ENCODE data around the gene ANKRD18A.
"Not testable (repeated sequence)": the region's sequence is repeated elsewhere in the genome, so short reads cannot be mapped to it uniquely, and the experiment has no call there.

The ANKRD18A gene

GRCh38 chr9:38626006-38626405 is 5.6 kb upstream of the ANKRD18A start:
- DNase-seq (ENCODE audit: low read depth in 2 of 2): no peak

DNA sequence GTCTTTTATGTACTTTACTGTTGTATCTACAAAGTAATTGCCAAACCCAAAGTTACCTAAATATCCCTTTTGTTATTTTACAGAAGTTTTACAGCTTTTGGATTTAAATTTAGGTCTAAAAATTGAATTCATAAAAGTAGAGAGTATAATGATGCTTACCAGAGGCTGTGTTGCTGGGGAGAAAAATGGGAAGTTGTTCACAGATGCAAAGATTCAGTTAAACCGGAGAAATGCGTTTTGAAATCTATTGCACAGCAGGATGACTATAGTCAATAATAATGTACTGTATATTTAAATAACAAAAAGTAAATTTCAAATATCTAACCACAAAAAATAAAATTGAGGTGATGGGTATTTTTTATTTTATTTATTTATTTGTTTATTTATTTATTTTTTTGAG is 2.6 kb upstream of the ANKRD18A start:
- DNase-seq (ENCODE audit: low read depth in 2 of 2): no peak

DNA sequence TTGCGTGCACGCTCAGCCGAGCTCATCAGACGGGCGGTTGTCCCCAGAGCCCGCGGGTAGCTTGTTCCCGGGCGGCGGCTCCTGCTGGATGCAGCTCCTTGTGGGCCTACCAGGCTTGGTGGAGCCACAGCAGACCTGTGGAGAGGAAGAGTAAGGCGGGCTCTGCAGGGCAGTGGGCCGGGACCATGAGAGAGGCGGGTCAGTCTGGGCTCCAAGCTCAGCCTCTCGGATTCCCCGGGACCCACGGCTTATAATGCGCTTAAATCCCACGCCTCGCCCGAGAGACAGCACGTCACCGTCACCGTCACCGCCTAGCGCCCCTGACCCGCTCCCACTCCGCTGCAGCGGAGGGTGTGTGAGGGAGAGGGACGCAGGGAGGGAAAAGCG is 1.9 kb upstream of the ANKRD18A start:
- DNase-seq (ENCODE audit: low read depth in 2 of 2): no peak

GRCh38 chr9:38621434-38622287 is 1.3 kb upstream of the ANKRD18A start:
- no peak for DNase-seq (ENCODE audit: low read depth in 2 of 2)

GRCh38 chr9:38619556-38620447 is 594 bp downstream of the ANKRD18A start:
- no peak for DNase-seq (ENCODE audit: low read depth in 2 of 2)

DNA sequence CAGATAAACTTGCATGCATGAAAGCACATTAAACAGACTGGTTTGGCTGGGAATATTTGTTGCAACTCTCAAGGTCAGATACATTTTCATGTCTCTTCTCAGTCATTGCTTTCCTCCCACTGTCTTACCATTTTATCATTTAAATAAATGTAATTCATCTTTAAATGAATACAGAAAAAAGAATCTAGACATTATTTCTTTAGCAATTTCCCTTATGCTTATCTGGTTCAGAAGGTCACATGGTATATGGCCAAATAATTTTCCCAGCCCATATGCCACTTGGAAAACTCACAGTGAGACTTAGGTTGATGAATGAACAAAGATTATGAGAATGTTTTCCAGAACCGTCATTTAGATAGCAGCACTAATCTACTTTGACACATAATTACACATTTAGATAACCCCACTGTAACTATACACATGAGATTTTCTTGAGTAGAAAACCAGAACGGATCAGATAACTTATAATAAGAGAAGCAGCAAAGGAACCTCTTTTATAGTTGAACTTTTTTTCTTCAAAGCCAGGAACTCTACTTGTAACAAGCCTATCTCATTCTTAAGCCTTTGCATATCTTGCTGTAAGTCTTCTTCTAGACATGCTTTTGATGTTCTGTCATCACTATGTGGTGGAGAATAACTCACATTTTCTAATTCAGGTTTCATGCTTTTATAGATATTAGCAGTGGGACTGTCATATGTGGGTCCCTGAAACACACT is 22.2 kb downstream of the ANKRD18A start:
- DNase-seq (ENCODE audit: low read depth in 2 of 2): not testable (repeated sequence)

- not testable (repeated sequence) for DNase-seq (ENCODE audit: low read depth in 2 of 2)
Measured at GRCh38 chr9:38595117-38595516, 25.3 kb downstream of the ANKRD18A start.

GRCh38 chr9:38591346-38592063 is 28.9 kb downstream of the ANKRD18A start:
- DNase-seq (ENCODE audit: low read depth in 2 of 2): not testable (repeated sequence)

GRCh38 chr9:38583765-38584164 is 36.6 kb downstream of the ANKRD18A start:
- not testable (repeated sequence) for DNase-seq (ENCODE audit: low read depth in 2 of 2)

DNA sequence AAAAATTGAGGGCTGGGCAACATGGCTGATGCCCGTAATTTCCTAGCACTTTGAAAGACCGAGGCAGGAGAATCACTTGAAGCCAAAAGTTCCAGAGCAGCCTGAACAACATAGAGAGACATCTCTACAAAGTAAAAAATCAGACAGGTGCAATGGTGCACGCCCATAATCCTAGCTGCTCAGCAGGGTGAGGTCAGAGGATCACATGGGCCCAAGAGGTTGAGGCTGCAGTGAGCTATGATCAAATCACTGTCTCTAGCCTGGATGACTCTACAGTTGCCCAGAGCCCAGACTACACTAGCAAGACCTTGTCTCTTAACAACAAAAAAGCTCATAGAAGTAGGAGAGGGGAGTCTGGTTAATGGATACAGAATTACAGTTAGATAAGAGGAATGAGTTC is 40.3 kb downstream of the ANKRD18A start:
- DNase-seq (ENCODE audit: low read depth in 2 of 2): not testable (repeated sequence)

DNA sequence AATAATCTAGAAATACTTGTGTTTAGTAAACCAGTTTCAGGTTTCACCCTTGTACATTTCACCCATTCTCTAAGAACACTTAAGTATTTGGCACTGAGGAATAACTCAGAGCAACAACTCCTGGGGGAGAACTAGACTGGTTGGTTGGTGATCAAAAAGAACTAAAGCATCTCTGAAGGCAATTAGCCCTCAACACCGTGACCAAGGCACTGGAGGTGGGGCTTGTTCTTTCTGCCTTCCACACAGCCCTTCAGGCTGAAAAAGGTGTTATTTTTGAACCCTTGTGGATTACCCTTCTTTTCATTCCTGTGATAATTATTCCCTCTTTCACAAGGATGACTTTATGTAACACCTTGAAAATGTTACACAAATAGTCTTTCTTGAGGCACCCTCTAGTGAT is 44.2 kb downstream of the ANKRD18A start:
- DNase-seq (ENCODE audit: low read depth in 2 of 2): not testable (repeated sequence)

- not testable (repeated sequence) for DNase-seq (ENCODE audit: low read depth in 2 of 2)
Measured at GRCh38 chr9:38566048-38566447, 54.3 kb downstream of the ANKRD18A start.

GRCh38 chr9:38565178-38565577 is 55.2 kb downstream of the ANKRD18A start:
- not testable (repeated sequence) for DNase-seq (ENCODE audit: low read depth in 2 of 2)

- DNase-seq (ENCODE audit: low read depth in 2 of 2): not testable (repeated sequence)
Measured at GRCh38 chr9:38563911-38564310, 56.5 kb downstream of the ANKRD18A start.

DNA sequence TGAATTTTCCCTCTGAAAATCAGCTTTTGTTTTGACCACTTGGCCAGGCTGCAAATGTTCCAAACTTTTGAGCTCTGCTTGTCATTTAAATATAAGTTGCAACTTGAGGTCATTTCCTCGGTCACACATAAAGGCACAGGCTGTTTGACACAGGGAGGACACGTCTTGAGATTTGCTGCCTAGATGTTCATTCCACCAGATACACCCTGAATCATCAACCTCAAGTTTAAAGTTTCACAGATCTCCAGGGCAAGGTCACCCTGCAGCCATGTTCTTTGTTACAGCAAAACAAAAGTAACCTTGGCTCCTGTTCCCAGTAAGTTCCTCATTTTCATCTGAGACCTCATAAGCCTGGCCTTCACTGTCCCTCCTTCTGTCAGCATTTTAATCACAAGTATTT is 59.3 kb downstream of the ANKRD18A start:
- DNase-seq (ENCODE audit: low read depth in 2 of 2): not testable (repeated sequence)

GRCh38 chr9:38559172-38559571 is 61.2 kb downstream of the ANKRD18A start:
- not testable (repeated sequence) for DNase-seq (ENCODE audit: low read depth in 2 of 2)

GRCh38 chr9:38557746-38558145 is 62.6 kb downstream of the ANKRD18A start:
- not testable (repeated sequence) for DNase-seq (ENCODE audit: low read depth in 2 of 2)

DNA sequence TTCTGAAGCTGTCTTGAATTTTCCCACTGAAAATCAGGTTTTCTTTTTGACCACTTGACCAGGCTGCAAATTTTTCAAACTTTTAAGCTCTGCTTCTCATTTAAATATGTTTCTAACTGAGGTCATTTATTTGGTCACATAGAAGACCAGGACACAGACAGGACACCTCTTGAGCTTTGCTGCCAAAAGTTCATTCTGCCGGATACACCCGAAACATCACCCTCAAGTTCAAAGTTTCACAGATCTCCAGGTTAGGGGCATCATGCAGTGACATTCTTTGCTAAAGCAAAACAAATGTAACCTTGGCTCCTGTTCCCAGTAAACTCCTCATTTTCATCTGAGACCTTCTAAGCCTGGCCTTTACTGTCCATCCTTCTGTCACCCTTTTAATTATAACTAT is 65.4 kb downstream of the ANKRD18A start:
- DNase-seq (ENCODE audit: low read depth in 2 of 2): not testable (repeated sequence)

- DNase-seq (ENCODE audit: low read depth in 2 of 2): not testable (repeated sequence)
Measured at GRCh38 chr9:38553019-38553418, 67.4 kb downstream of the ANKRD18A start.

DNA sequence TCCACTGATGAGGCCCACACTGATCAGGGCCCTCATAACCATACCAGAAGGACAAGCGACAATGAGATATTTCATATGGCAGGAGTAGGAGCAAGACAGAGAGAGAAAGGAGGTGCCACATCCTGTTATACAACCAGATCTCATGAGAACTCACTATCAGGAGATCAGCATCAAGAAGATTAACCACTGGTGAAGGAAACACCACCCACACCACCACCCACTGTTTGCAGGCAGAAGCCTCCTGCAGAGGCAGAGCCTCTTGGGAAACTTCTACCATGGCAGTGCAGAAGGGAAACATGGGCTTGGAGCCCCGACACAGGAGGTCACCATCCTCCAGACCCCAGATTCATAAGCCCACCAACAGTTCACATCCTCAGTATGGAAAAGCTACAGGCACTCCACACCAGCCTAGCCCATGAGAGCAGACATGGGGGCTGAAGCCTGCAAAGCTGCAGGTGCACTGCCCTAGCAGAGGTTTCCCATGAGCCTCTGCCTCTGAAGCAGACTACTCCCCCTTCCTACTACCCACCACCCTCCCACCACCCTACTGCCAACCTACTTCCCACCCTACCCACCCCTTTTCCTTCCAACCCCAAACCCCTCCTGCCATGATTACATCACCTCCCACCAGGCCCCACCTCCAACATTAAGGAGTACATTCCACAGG is 73.8 kb downstream of the ANKRD18A start:
- DNase-seq (ENCODE audit: low read depth in 2 of 2): peak in 1 of 2 donors; percentile 53

DNA sequence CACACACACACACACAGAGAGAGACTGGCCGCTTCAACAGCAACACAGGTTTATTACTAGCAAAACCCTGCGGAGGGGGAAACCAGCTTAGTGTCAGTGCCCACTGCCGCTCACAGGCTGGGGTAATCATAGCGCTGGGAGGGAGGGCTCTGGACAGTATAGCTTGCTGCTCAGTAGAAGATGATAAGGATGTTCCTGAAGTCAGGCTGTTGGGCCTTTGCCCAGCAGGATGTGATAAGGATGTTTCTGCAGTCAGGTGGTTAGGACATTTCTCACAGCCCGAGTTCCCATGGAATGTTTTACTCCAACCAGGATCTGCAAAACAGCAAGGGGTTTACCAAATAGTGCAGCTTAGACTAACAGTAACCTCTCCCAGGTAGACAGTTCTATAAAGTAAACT is 79.9 kb downstream of the ANKRD18A start:
- not testable (repeated sequence) for DNase-seq (ENCODE audit: low read depth in 2 of 2)

Data from stimulated activated CD8-positive, alpha-beta memory T cell treated with anti-CD3 and anti-CD28 coated beads, Interleukin-15, amount 100 ng/mL, for 4 hours (primary cell).